ENCODE results near the gene DYNC1H1. TPM values are rescaled to one million over a fixed set of nuclear protein-coding genes. Genes with fewer than 3 reads are reported as not detected.

DYNC1H1 gene
- total RNA-seq, 2 experiments from 2014 or later: 291 to 301 TPM

DNA sequence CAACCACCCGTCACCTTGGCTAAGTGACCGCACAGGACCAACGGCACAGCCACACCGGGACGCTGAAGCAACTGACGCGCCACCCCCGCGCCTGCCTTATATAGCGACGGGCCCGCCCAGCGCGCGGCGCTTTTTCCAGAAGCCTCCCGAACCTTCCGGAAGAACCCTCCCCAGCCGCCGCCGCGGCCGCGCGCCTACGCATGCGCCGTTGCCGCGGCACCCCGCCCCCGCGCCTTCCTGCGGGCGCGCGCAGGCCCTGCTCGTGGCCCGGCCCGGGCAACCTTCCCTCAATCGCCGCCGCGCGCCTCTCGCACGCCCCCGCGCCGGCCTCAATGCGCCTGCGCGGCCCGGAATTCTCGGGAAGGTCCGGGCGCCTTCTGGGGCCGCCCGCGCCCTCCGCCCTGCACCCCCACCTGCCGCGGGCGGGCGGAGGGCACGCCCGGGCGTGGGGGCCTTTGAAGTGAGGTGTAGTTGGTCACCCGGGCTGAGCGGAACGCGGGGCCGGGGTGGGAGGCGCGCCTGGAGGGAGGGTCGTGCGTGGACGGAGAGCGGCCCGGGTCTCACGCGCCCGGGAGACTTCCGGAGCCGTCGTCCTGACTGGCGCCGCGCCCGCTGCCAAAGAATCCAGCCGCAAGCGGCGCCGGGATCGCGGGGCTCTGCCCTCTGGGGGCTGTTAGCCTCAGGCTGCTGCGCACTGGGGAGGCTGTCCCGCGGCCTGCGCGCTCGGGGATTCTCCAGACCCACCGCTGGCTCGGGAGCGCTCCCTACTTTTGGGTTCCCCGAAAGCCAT lies 122.8 kb downstream of the DYNC1H1 start, which contains the start of gene HSP90AA1:
Gene HSP90AA1 (minus strand): TSS at position 73 of the 790 bp plus-strand sequence. CDS start 666 bp downstream, outside the sequence.
- H3K4me1 Mint-ChIP-seq (ENCODE audit: low read depth): peaks cover 46% of the 10 kb centered on the region
- ChIA-PET CTCF (interaction anchor here (0.7 to 1.9 kb wide), 4 partner anchors 9 to 230 kb away, joined by 3 to 14 read pairs (median 4); no protein-coding TSS in a partner anchor), POLR2A (interaction anchor here (0.7 to 2.2 kb wide), 10 partner anchors 9 to 262 kb away, joined by 3 to 11 read pairs (median 5); partner anchors contain the start of gene ZNF839)
- H3K4me3 Mint-ChIP-seq: peak within 1 kb of the TSS; percentile 92
- ATAC-seq (peak; percentile 71), DNase-seq (peak; percentile 92)
- no peaks in the 10 kb centered on the region for H3K9me3 Mint-ChIP-seq
- no peaks in the 10 kb centered on the region for H3K27me3 Mint-ChIP-seq
- TF ChIP-seq, protein P1, sequence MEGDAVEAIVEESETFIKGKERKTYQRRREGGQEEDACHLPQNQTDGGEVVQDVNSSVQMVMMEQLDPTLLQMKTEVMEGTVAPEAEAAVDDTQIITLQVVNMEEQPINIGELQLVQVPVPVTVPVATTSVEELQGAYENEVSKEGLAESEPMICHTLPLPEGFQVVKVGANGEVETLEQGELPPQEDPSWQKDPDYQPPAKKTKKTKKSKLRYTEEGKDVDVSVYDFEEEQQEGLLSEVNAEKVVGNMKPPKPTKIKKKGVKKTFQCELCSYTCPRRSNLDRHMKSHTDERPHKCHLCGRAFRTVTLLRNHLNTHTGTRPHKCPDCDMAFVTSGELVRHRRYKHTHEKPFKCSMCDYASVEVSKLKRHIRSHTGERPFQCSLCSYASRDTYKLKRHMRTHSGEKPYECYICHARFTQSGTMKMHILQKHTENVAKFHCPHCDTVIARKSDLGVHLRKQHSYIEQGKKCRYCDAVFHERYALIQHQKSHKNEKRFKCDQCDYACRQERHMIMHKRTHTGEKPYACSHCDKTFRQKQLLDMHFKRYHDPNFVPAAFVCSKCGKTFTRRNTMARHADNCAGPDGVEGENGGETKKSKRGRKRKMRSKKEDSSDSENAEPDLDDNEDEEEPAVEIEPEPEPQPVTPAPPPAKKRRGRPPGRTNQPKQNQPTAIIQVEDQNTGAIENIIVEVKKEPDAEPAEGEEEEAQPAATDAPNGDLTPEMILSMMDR (IDR thresholded peaks at IDR 0.05): no peak
- H3K36me3 Mint-ChIP-seq (ENCODE audit: low read depth): peaks cover 45% of the 10 kb centered on the region
- peak within 1 kb of the TSS; percentile 98 for H3K27ac Mint-ChIP-seq
- intact Hi-C loops (cut with micrococcal nuclease): loop anchor here (10.0 kb wide), 1 partner anchor 62 kb away; no protein-coding TSS in a partner anchor

DNA sequence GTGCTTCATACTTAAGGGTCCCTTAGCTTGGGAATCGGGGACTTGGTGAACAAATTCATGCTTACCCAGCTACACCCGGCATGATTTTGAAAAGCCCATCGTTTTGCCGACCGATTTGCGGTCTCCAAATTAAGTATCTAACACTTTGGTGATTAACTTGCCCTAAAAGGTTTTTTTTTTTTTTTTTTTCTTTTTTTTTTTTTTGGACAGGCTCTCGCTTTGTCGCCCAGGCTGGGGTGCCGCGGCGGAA lies 123.3 kb downstream of the DYNC1H1 start:
- Mint-ChIP-seq H3K36me3 (ENCODE audit: low read depth) (peaks cover 40% of the 10 kb centered on the region), H3K4me3 (peak overlapping the region; percentile 92), H3K9me3 (no peaks in the 10 kb centered on the region), H3K27me3 (no peaks in the 10 kb centered on the region), H3K4me1 (ENCODE audit: low read depth) (peaks cover 42% of the 10 kb centered on the region), H3K27ac (peak overlapping the region; percentile 98)
- DNase-seq: no peak
- CTCF ChIA-PET: interaction anchor here (0.7 to 1.9 kb wide), 4 partner anchors 9 to 230 kb away, joined by 3 to 14 read pairs (median 4); no protein-coding TSS in a partner anchor
- POLR2A ChIA-PET: interaction anchor here (0.7 to 2.2 kb wide), 11 partner anchors 9 to 262 kb away, joined by 3 to 11 read pairs (median 6); partner anchors contain the start of genes WDR20 and ZNF839
- peak; percentile 1 for ATAC-seq
- TF ChIP-seq, protein P1 (IDR thresholded peaks at IDR 0.05): no peak
- intact Hi-C loops (cut with micrococcal nuclease): loop anchor here (10.0 kb wide), 1 partner anchor 63 kb away; no protein-coding TSS in a partner anchor

DNA sequence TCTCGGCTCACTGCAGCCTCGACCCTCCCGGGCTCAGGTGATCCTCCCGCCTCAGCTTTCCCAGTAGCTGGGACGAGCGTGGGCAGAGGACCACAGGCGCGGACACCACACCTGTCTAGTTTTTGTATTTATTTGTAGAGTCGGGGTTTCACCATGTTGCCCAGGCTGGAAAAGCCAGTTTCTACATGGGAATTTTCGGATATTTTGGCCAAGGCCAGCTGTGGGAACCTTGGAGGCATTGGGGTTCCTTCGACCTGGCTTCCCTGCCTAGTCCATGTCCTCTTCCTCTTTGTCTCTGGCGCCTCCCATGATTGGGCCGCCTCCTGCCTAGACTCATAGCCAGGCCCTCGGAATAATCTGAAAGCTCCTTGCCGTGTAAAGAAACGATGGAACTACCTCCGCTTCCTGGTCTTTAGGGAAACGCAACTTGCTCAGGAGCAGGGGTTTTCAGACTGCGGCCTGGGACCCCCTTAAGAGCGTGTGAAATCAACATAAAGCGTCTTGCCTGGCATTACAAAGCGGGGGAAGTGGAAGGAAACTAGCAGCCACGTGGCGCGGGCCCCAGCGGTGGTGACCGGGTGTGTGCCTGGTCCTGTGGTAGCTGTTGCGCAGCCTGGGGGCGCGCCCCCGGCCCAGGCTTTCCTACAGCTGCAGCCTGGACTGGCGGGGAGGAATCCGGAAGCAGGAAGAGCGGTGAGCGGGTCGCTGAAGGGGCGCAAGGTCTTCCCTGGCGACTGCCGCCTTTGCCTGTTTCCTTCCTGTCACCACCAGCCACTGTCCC lies 123.8 kb downstream of the DYNC1H1 start:
- no peaks in the 10 kb centered on the region for H3K27me3 Mint-ChIP-seq
- no peaks in the 10 kb centered on the region for H3K9me3 Mint-ChIP-seq
- CTCF ChIA-PET: interaction anchor here (0.7 to 1.9 kb wide), 4 partner anchors 8 to 229 kb away, joined by 3 to 14 read pairs (median 4); no protein-coding TSS in a partner anchor
- intact Hi-C loops (cut with micrococcal nuclease): loop anchor here (10.0 kb wide), 1 partner anchor 63 kb away; no protein-coding TSS in a partner anchor
- peak overlapping the region; percentile 92 for H3K4me3 Mint-ChIP-seq
- ATAC-seq (peak; percentile 22), DNase-seq (peak; percentile 81)
- POLR2A ChIA-PET: interaction anchor here (0.6 to 2.2 kb wide), 13 partner anchors 9 to 357 kb away, joined by 3 to 11 read pairs (median 6); partner anchors contain the start of genes WDR20 and ZNF839
- TF ChIP-seq, protein P1 (IDR thresholded peaks at IDR 0.05): no peak
- peaks cover 37% of the 10 kb centered on the region for H3K4me1 Mint-ChIP-seq (ENCODE audit: low read depth)
- H3K27ac Mint-ChIP-seq: peak overlapping the region; percentile 98
- H3K36me3 Mint-ChIP-seq (ENCODE audit: low read depth): peaks cover 35% of the 10 kb centered on the region

DNA sequence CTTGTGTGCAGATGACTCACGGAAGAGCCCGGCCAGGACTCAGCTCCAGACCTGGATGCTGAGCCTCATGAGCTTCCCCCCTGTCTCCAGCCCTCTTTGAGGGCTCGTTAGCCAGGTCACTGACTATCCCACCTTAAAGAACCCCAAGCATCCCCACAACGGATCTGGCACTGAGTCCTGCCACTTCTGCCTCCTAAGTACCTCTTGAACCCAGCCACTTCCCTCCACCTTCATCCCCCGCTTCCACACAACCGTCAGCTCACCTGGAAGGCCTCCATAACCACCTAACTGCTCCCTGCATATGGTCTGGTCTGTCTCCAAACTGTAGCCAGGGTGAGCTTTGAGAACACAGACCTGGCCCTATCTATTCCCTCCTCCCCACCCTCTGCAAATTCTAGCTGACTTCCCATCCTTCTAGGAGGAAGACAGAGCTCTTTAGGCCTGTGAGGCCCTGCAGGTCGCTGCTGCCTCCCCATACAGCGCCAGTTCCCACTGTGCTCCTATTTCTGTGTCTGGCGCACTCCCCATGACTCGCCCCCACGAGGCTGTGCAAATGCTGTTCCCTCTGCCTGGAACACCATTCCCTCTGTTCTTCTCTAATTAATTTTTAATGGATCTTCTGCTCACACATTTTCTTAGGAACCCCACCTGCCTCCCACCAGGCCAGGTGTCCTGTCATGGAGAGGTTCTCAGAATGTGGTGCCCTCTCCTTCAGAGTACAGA lies 125.4 kb downstream of the DYNC1H1 start:
- POLR2A ChIA-PET: interaction anchor here (1.2 to 1.3 kb wide), 2 partner anchors 17 to 124 kb away, joined by 3 to 4 read pairs; no protein-coding TSS in a partner anchor

More for the DNA sequence above, 125.4 kb downstream of the DYNC1H1 start:
- Mint-ChIP-seq H3K27ac (peak overlapping the region; percentile 98), H3K4me3 (peak overlapping the region; percentile 92), H3K9me3 (no peaks in the 10 kb centered on the region), H3K4me1 (ENCODE audit: low read depth) (peaks cover 23% of the 10 kb centered on the region), H3K36me3 (ENCODE audit: low read depth) (peaks cover 19% of the 10 kb centered on the region), H3K27me3 (no peaks in the 10 kb centered on the region)
- TF ChIP-seq, protein P1 (IDR thresholded peaks at IDR 0.05): no peak
- ATAC-seq (no peak), DNase-seq (no peak)
- CTCF ChIA-PET: interaction anchor here (1.2 kb wide), 1 partner anchor 11 kb away, joined by 4 read pairs; no protein-coding TSS in a partner anchor
- intact Hi-C loops (cut with micrococcal nuclease): loop anchor here (10.0 kb wide), 1 partner anchor 65 kb away; no protein-coding TSS in a partner anchor

All from activated CD8-positive, alpha-beta T cell treated with anti-CD3 and anti-CD28 coated beads for 36 hours (primary cell).